PC-9 (cell line): ENCODE data around the gene KCNH2.

ENCODE experiments used
- CTCF ChIP-seq: fragments of 200-600 bp; sonication (generic); conservative IDR thresholded peaks from 2 replicates; pipeline ENCODE4 v1.6.1; 2017; ENCODE audit warnings: mixed run types, antibody characterized with exemption, mild to moderate bottlenecking, moderate library complexity
- EZH2 ChIP-seq: fragments of 200-600 bp; sonication (generic); IDR thresholded peaks from 2 replicates; pipeline ENCODE4 v1.8.0; 2017; ENCODE audit warnings: antibody characterized with exemption, low read depth

- TF ChIP-seq CTCF (no peak), EZH2 (no peak)
Observed at GRCh38 chr7:150934045-150934766, 43.9 kb downstream of the KCNH2 start.
